ENCODE data around the gene CD101.
"Not testable (repeated sequence)": the region's sequence is repeated elsewhere in the genome, so short reads cannot be mapped to it uniquely, and the experiment has no call there.

CD101 gene, protein sequence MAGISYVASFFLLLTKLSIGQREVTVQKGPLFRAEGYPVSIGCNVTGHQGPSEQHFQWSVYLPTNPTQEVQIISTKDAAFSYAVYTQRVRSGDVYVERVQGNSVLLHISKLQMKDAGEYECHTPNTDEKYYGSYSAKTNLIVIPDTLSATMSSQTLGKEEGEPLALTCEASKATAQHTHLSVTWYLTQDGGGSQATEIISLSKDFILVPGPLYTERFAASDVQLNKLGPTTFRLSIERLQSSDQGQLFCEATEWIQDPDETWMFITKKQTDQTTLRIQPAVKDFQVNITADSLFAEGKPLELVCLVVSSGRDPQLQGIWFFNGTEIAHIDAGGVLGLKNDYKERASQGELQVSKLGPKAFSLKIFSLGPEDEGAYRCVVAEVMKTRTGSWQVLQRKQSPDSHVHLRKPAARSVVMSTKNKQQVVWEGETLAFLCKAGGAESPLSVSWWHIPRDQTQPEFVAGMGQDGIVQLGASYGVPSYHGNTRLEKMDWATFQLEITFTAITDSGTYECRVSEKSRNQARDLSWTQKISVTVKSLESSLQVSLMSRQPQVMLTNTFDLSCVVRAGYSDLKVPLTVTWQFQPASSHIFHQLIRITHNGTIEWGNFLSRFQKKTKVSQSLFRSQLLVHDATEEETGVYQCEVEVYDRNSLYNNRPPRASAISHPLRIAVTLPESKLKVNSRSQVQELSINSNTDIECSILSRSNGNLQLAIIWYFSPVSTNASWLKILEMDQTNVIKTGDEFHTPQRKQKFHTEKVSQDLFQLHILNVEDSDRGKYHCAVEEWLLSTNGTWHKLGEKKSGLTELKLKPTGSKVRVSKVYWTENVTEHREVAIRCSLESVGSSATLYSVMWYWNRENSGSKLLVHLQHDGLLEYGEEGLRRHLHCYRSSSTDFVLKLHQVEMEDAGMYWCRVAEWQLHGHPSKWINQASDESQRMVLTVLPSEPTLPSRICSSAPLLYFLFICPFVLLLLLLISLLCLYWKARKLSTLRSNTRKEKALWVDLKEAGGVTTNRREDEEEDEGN

DNA sequence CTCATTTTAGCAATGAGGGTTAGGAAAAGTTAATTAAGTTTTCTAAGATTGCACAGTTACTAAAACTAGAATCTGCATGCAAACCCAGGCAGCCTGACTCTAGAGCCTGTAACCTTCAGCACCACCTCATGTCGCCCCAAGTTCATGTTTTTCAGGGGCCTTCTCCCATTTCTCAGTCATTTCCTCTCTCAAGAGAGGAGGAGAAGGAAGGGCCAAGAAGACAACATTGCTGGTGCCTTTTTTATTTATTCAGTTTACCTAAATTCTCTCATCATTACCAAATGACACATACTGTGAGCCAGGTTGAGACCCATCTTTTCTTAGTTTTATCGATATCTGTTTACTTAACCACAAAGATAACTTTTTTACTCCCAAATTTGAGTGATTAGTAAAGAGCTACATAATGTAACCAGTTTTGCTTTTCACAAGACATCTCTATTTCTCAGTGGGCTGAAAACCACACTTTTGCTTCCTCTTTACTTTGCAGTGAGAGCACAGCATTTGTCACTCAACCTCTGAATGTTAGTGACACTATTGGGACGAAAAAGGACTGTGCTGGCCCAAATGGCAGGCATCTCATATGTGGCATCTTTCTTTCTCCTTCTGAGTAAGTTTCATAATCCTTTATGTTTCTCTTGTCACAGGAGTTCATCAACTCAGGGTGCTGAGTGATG, at the start of gene CD101:
Gene CD101, plus strand, starts transcription at position 507 of the 674 bp plus-strand sequence. Its CDS starts 58 bp downstream, at position 565.
- peak; percentile 18 for DNase-seq

- DNase-seq, result no peak
Observed at GRCh38 chr1:116952738-116953275, 48.8 kb upstream of the CD101 start.

DNA sequence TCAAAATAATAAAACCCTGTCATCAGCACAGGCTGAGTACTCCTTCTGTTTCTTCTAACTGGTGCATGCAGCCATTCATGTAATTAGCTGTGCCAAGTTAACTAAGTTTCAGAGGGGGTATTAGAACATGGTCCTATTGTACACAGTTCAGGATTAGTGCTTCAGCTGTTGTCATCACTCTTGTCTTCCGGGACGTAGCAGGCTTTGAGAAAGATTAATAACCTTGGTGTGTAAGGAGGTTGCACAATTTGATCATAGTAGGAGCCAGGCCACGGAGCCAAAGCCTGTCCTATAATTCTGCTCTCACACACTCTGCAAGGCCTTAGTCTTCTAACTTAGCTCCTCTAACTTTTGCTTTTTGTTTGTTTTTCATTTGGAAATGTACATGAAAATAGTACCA, 47.1 kb upstream of the CD101 start:
- DNase-seq, result no peak

GRCh38 chr1:116956378-116956777, 45.2 kb upstream of the CD101 start:
- DNase-seq, result no peak

- DNase-seq, result no peak
Observed at GRCh38 chr1:116957646-116958045, 43.9 kb upstream of the CD101 start.

DNA sequence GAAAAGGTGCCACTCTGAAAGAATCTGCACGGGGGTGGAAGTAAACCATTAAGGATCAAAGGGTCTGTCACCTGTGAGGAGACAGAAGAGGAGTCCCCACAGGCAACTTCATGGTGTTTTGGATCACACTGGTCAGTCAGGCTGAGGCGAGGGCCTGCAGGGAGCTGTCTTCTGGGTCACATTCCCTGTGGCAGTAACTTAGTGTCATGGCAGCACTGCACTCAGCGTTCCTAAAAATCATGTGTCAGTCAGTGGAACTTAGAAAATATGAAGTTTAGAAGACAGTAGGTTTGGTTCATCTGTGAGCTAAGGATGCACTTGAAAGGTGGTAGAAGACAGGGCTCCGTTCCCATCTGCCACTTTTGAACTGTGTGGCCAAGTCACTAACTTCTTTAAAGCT, 43.5 kb upstream of the CD101 start:
- DNase-seq, result no peak

DNA sequence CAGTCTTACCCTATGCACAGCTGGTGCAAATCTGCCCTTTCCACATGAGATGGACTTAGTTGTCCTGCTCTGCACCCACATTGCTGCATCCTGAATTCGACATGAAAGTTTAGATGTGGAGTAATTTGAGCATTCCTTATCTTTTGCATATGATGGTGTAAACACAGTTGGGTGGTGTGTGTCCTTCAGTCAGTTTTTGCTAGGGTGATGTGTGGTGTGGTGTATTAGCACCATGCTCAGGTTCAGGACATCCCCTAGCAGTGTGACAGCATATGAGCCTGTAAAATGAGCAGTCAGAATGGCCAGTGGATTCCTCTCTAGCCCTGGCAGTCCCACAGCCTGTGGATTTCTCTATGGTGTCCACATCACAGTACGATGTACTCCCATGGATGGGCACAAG, 42.6 kb upstream of the CD101 start:
- DNase-seq, result no peak

DNA sequence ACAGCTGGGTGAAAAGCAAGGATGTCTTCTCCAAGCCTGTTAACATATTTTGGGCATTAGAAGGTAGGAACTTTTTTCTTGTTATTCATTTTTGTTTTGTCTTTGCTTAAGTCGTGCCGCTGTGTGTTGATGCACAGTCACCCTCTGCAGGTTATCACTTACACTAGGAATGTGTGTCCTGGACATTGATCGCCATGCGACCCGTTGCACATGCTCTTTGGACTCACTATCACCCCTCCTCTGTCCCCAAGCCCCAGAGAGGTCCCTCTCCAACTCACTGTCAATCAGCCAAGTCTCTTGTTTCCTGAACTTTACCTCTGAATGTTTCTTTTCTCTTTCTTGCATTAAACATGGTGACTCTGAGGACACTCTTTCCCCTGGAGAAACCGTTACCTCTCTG, 40.0 kb upstream of the CD101 start:
- no peak for DNase-seq

GRCh38 chr1:116962987-116963639, 38.4 kb upstream of the CD101 start:
- peak; percentile 33 for DNase-seq

DNA sequence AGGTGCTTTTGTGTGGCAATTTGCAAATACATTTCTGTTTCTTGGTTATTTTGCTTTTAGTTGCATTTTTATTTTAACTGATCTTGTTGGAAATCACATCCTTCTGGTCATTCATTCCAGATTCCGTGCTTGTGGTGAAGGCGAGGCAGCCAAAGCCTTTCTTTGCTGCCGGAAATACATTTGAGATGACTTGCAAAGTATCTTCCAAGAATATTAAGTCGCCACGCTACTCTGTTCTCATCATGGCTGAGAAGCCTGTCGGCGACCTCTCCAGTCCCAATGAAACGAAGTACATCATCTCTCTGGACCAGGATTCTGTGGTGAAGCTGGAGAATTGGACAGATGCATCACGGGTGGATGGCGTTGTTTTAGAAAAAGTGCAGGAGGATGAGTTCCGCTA, 34.8 kb upstream of the CD101 start:
- no peak for DNase-seq

DNA sequence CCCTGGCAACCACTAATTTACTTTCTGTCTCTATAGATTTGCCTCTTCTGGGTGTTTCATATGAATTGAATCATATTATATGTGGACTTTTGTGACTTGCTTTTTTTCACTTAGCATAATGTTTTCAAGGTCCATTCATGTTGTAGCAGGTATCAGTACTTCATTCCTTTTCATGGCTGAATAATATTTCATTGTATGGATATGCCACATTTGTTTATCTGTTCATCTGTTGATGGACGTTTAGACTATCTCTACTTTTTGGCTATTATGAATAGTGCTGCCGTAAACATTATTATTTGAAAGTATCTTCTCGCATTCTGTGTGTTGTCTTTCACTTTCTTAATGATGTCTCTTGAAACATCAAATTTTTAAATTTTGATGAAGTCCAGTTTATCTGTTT, 32.8 kb upstream of the CD101 start:
- no peak for DNase-seq

DNA sequence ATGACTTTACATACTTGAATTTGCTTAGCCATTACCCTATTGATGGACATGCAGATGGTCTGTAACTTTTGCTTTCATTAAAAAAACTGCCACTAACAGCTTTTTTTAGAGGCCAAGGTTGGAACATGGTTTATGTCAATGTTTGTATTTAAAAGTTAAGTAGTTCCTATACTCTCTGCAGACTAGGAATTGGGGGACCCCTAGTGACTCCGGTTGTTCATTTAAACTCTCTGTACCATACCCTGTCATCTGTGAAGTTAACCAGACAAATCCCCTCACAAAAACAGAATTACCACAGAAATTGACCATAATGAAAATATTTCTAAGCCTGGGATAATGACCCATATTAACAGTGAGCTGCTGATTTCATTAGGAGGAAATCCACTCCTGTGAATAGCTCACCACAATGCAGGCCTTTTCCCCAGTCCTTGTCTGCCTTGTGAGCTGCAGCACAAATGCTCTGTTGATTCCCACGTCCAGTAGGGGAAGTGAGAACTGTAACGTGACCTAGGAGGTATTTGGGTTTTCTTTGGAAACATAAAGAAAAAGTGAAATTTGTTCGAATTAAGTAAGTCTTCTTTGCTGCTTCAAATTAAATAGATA, 30.2 kb upstream of the CD101 start:
- DNase-seq, result no peak

DNA sequence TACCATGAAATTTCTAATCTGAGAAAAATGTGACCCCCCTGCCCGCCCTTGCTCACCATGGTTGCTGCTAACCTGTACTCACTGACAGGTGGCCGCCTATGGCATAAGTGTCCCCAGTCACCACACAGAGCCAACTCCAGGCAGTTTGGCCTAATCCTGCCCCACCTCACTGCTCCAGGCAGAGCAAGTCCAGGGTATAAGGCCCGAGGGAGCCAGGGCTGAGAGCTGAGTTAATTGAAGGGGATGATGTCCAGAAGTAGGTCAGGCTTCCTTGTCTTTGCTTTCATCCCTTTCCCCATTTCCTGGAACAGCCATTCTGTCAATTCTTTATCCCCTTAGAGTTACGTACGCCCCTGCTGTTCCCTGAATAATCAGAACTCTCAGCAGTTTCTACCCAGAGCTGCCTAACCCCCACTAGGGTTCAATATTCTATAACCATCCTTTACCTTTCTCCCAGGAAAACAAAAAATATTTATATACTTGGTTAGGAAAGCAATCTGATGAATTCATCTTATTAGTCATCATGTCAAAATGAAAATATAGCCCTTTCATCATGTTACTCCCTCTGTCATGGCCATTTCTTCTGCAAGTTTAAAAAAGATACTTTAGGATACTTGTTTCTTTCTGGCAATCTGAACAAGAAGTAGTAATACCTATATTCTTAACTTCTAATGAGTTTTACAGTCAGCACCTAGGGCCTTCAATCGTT, 29.4 kb upstream of the CD101 start:
- no peak for DNase-seq

GRCh38 chr1:116972674-116973030, 28.9 kb upstream of the CD101 start:
- DNase-seq, result no peak

GRCh38 chr1:116980309-116980708, 21.3 kb upstream of the CD101 start:
- not testable (repeated sequence) for DNase-seq

- no peak for DNase-seq
Observed at GRCh38 chr1:116981521-116982037, 20.0 kb upstream of the CD101 start.

DNA sequence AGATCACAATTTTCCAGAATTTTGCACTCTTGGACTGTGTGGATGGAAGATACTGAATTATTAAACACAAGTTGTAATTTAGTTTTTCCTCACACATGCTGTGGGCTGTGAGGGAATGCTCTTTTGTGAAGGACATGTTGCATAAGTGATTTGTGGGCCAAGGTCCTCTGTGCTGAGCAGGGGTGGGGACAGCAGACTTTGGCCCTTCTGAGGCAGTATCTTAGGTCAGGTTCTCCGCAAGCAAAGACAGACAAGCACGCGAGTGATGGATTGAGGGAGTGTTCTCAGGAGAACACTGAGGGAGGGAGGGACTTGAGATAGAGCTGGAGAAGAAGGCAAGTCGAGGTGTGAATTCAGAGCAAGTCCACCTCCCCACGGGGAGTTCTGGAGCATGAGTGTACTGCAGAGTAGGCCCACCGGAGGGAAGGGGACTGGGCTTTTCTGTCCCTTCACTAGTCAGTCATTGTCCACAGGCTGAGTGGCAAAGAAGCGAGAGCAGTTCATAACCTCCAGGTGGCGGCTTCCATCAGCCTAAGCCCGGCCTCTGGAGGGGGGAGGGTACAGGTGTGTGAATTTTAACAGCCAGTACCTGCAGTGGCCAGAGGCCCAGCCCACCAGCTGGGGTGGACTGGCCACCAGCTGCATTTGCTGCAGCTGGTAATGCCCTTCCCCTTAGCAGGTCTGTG, 19.1 kb upstream of the CD101 start:
- no peak for DNase-seq

- no peak for DNase-seq
Observed at GRCh38 chr1:116983112-116983511, 18.4 kb upstream of the CD101 start.

GRCh38 chr1:116983678-116984077, 17.9 kb upstream of the CD101 start:
- no peak for DNase-seq

DNA sequence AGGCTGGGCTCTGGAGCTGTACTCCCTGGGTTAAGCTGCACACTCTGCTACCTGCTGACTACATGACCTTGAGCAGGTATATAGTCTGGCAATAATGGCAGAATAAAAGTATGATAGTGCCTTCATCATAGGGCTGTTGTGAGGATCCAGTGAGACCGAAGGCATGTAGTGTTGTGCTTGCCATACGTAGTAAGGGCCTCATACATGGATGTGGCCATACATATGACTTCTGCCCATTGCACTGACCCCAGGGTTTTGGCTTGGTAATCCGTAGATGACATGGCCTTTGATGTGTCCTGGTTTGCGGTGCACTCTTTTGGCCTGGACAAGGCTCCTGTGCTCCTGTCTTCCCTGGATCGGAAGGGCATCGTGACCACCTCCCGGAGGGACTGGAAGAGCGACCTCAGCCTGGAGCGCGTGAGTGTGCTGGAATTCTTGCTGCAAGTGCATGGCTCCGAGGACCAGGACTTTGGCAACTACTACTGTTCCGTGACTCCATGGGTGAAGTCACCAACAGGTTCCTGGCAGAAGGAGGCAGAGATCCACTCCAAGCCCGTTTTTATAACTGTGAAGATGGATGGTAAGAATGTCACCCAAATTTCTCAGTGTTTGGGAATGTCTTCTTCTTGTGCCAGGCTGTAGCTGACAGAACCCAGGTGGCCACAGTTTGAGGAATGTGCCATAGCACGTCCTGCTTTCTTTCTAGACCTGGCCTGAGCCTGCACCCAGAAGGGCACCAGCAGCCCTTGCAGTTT, 17.0 kb upstream of the CD101 start:
- DNase-seq, result no peak

Data from CD4-positive, alpha-beta T cell treated with Interleukin-21 for 1 hour (primary cell).